Measurements from ENCODE around the gene LYRM1.
"Not testable (repeated sequence)": the region's sequence is repeated elsewhere in the genome, so short reads cannot be mapped to it uniquely, and the experiment has no call there.

Gene LYRM1

DNA sequence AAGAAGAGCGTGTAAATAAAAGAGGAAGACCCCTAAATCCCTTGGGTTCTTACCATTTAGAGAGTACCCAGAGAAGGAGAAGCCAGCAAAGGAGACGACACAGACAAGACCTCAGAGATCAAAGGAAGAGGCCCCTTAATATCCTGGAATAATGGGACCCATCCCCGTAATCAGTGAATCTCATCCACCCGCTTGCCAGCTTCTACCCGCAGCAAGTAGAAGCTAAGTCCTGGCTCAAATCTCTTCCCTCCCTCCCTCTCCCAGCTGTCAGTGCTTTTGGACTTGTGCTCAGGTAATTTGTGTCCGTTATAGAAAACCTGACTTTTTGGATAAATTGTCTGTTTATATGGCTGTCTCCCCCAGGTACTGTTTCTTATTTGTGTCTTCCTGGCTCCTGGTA is 1.9 kb downstream of the LYRM1 start:
- DNase-seq (ENCODE audit: low spot score) = no peak

GRCh38 chr16:20903116-20903898 is 2.7 kb downstream of the LYRM1 start:
- DNase-seq (ENCODE audit: low spot score) = no peak

- no peak for DNase-seq (ENCODE audit: low spot score)
Observed at GRCh38 chr16:20903899-20904506, 3.4 kb downstream of the LYRM1 start.

GRCh38 chr16:20904507-20905081 is 4.0 kb downstream of the LYRM1 start:
- DNase-seq (ENCODE audit: low spot score) = no peak

DNA sequence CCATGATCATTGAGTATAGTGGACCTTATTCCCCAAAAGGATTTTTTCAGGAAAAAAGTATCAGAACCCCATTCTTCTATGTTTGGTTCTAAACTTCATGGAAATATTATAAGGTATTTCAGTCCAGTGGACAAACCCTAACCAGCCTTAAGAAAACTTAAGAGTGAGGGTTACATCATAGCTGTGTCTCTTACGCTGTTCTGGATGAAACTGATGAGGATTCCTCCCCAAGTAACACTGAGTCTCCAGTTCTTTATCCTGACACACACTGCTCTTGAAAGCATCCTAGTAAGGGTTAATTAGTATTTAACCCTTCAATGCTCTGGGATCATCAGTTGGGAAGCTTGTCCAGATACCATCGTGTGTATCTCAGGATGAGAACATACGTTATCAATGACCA is 5.0 kb downstream of the LYRM1 start:
- no peak for DNase-seq (ENCODE audit: low spot score)

GRCh38 chr16:20906341-20907255 is 6.0 kb downstream of the LYRM1 start:
- no peak for DNase-seq (ENCODE audit: low spot score)

GRCh38 chr16:20910781-20911321 is 10.3 kb downstream of the LYRM1 start:
- no peak for DNase-seq (ENCODE audit: low spot score)

- no peak for DNase-seq (ENCODE audit: low spot score)
Observed at GRCh38 chr16:20911361-20911760, 10.8 kb downstream of the LYRM1 start.

DNA sequence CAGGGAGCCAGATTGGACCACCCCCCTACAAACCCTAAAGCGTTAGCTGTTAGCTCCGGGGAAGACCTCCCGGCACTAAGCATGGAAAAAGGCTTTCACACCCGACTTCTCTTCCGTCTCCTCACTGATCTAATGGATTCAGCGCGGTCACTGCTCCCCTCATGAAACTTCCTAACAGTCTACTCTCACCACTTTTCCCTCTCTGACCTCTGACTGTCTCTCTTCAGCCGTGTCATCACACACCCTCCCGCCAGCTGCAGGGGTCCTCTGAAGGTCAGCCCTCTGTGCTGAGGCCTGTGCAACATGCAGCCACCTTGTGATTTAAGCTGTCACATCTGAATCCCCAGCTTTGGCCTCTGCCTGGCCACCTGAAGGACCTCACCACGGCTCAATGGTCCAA is 15.7 kb downstream of the LYRM1 start:
- no peak for DNase-seq (ENCODE audit: low spot score)

DNA sequence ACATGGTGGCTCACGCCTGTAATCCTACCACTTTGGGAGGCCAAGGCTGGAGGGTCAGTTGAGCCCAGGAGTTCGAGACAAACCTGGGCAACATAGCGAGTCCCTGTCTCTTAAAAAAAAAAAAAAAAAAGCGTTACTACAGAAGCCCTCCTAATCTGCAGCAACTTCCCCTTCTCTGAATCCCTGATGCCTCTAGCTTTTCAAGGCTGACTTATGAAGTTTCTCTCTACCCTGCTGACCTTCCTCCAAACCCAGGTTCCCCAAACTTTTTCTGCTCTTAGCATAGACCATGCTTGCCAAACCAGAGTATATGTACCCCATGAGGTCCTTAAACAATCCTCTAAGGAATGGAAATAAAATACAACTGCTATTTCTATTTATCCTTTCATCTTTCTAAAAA is 16.4 kb downstream of the LYRM1 start:
- no peak for DNase-seq (ENCODE audit: low spot score)

DNA sequence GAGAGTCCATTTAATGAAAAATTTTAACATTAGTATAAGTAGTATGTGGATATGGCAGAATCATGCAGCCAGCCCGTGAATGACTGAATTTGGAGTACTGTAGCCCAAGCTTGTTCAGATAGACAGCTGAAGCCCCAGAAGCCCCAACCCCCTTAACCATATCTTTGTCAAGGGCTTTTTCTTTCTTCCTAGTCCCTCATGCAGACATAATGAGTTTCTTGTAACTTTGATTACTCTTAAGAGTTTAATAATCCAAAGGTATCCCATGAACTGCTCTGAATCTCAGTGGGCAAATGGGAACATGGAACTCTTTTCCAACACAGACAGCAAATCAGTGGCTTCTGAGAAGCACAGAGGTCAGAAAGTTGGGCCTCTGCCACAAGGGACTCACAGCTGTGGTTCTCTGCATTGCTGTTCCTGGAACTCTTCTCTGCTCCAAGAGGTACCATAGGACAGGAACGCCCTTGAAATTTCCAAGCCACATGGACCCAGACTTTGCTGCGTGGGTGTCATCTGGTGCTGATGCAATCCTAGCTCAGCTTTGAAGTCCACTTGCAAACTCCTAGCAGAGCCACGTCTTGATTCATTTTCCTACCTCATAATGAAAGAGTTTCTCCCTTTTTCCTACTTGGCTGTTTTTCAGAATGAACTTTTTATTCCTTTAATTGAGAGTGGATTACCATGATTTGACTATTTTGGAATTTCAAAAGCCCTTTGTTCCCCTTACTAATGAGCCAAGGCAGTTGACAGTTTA is 18.1 kb downstream of the LYRM1 start:
- DNase-seq (ENCODE audit: low spot score) = no peak

GRCh38 chr16:20920091-20920490 is 19.5 kb downstream of the LYRM1 start:
- DNase-seq (ENCODE audit: low spot score) = no peak

DNA sequence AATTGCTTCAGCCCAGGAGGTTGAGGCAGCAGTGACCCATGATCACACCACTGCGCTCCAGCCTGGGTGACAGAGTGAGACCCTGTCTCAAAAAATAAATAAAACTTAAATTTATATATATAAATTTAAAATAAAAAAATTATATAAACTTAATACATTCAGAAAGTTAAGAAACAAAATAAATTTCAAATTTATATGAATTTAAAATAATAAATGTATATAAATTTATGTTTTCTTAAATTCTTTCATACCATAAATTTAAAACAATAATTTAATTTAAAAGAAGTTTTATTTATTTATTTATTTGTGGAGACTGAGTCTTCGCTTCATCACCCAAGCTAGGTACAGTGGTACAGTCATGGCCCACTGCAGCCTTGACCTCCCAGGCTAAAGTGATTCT is 20.2 kb downstream of the LYRM1 start:
- no peak for DNase-seq (ENCODE audit: low spot score)

GRCh38 chr16:20923876-20924275 is 23.3 kb downstream of the LYRM1 start:
- no peak for DNase-seq (ENCODE audit: low spot score)

DNA sequence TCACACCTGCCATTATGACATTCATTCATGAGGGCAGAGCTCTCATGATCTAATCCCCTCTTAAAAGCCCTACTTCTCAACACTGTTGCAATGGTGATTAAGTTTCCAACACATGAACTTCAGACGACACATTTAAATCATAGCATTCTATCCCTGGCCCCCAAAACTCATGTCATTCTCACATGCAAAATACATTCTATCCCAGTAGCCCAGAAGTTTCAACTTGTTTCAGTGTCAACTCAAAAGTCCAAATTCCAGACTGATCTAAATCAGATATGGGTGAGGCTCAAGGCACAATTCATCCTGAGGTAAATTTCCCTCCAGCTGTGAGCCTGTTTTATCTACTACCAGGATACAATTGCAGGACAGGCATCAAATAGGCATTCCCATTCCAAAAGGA is 25.2 kb downstream of the LYRM1 start:
- DNase-seq (ENCODE audit: low spot score) = no peak

DNA sequence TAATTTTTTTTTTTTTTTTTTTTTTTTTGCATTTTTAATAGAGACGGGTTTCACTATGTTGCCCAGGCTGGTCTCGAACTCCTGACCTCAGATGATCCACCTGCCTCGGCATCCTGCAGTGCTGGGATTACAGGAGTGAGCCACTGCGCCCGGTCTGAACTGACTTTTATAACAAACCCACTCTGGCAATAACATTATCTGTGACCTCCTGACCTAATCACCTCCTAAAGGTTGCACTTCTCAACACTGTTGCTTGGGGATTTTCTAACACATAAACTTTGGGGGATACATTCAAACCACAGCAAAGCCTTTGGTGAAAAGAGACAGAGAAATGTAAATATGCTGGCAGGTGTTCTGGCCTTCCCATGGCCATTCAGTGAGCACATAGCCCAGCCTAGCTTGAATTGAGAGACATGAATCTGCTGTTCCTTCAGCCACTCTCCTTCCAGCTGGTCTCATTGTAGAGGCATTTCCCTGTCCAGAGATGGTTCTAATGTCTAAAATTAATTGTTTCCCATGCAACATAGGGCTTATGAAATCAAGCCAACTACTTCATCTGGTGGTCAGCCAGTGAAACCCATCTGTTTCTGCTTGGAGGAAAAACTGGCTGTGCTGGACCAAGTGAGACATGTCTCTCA is 28.3 kb downstream of the LYRM1 start:
- no peak for DNase-seq (ENCODE audit: low spot score)

DNA sequence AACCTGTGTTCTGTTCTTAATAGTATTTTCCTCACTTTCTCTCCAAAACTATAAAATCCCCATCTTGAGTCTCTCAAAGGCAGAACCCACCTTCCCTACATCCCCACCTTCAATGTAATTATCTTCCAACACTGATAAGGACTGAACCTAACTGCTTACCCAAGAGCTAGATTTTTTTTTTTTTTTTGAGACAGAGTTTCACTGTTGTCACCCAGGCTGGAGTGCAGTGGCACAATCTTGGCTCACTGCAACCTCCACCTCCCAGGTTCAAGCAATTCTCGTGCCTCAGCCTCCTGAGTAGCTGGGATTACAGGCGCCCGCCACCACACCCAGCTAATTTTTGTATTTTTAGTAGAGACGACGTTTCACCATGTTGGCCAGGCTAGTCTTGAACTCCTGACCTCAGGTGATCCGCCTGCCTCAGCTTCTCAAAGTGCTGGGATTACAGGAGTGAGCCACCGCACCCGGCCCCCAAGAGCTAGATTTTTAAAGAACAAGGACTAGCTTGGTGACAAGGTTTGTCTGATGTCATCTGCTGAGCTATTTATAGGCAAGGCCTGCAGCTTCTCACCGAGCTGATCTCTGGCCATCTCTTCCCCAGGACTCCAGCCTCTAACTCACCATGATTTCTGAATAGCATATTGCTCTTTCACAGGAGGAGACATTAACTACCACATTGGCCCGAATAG is 29.2 kb downstream of the LYRM1 start:
- DNase-seq (ENCODE audit: low spot score) = not testable (repeated sequence)

DNA sequence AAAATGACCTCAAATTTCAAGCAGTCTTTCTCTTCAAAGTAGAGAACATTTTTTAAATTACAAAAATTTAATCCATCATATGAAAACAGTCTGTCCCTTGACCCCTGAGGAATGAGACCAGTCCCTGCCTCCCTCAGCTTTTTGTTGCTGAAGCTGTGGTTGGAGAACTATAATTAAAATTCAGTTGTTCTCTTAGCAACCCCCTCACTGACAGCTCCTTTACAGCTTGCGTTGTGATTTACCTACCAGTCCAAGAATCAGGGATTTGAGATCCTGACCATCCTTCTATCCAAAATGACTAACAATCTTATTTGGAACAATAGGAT is 29.8 kb downstream of the LYRM1 start:
- no peak for DNase-seq (ENCODE audit: low spot score)

DNA sequence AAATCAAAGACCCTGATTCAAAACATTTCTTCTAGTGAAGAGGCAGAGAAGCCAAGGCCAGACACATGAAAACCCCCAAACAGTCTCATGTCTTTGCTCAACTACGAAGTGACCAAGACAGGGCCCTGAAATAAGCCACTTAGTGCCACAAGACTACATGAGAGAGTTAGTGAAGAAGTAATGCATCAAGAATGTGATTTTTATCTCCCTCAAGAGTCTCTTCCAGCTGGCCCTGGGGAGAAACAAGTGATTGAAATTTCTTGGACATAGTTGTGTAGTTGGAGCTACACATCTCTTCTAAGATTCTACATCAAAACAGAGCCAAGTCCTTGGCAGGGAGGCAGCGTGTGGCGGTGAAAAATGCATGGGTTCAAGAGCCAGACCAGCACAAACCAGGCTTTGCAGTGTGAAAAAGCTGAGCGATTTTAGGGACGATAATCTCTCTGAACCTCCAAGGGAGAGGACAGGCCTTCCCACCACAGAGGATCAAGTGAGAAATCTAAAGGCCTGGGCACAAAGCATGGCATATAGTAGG is 30.6 kb downstream of the LYRM1 start:
- DNase-seq (ENCODE audit: low spot score) = no peak

DNA sequence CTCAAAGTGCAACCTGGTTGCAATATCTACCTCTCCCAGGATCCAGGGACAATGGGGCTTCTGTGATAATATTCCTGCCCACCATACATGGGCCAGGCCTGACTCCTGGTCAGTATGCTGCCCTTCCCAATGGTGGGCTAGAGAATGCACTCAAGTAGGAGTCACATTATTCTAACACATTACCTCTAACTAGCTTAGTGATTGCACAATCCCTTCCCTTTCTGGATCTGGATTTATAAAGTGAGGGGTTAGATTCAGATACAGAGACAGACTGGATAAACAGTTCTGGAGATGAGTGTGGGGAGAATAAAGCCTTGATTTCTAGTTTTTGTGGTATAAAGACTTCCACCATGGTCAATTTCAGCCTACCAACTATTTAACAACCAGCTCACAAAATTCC is 33.0 kb downstream of the LYRM1 start:
- no peak for DNase-seq (ENCODE audit: low spot score)

Data from putamen (tissue), 1 donor.